ENCODE results near the gene ASPG. TPM values are rescaled to one million over a fixed set of nuclear protein-coding genes. Genes with fewer than 3 reads are reported as not detected.

ASPG gene
- total and polyA plus RNA-seq, 2 experiments from 2014 or later, result 5.9 to 20.3 TPM

GRCh38 chr14:104054222-104054905, 31.1 kb upstream of the ASPG start:
- 77% methylated on average over 16 of the region's 16 CpGs for WGBS (ENCODE audit: low lambda C conversion rate, missing lambda C conversion rate)
- Histone ChIP-seq H3K4me1 (ENCODE audit: insufficient read depth) (peaks cover 6% of the 10 kb centered on the region), H2AFZ (no peak overlapping the region), H3K36me3 (replicated peaks; ENCODE audit: insufficient read depth, low read depth) (no peaks in the 10 kb centered on the region), H3K9me2 (replicated peaks; ENCODE audit: insufficient read depth) (no peaks in the 10 kb centered on the region), H3K4me3 (no peak overlapping the region), H4K20me1 (ENCODE audit: insufficient read depth, poor library complexity, severe bottlenecking) (no peaks in the 10 kb centered on the region), H3K79me2 (no peaks in the 10 kb centered on the region), H3K27me3 (no peaks in the 10 kb centered on the region), H3K4me2 (no peak overlapping the region), H3K9me3 (ENCODE audit: low read depth) (no peaks in the 10 kb centered on the region), H3K27ac (no peak overlapping the region)
- no peak for DNase-seq (ENCODE audit: low spot score)
- TF ChIP-seq CTCF (IDR thresholded peaks at IDR 0.05; ENCODE audit: poor library complexity) (no peak), EZH2phosphoT487 (IDR thresholded peaks at IDR 0.05; ENCODE audit: low read depth, severe bottlenecking, unreplicated experiment) (no peak), EZH2 (IDR thresholded peaks at IDR 0.05; ENCODE audit: borderline replicate concordance) (no peak)

GRCh38 chr14:104062281-104062680, 23.2 kb upstream of the ASPG start:
- Histone ChIP-seq H3K27me3 (no peaks in the 10 kb centered on the region), H3K36me3 (replicated peaks; ENCODE audit: insufficient read depth, low read depth) (no peaks in the 10 kb centered on the region), H3K4me1 (ENCODE audit: insufficient read depth) (no peaks in the 10 kb centered on the region), H2AFZ (no peak overlapping the region), H3K9me3 (ENCODE audit: low read depth) (no peaks in the 10 kb centered on the region), H3K27ac (no peak overlapping the region), H4K20me1 (ENCODE audit: insufficient read depth, poor library complexity, severe bottlenecking) (no peaks in the 10 kb centered on the region), H3K79me2 (no peaks in the 10 kb centered on the region), H3K9me2 (replicated peaks; ENCODE audit: insufficient read depth) (no peaks in the 10 kb centered on the region), H3K4me3 (no peak overlapping the region), H3K4me2 (no peak overlapping the region)
- no peak for DNase-seq (ENCODE audit: low spot score)
- TF ChIP-seq EZH2phosphoT487 (IDR thresholded peaks at IDR 0.05; ENCODE audit: low read depth, severe bottlenecking, unreplicated experiment) (no peak), EZH2 (IDR thresholded peaks at IDR 0.05; ENCODE audit: borderline replicate concordance) (no peak), CTCF (IDR thresholded peaks at IDR 0.05; ENCODE audit: poor library complexity) (no peak)
- WGBS (ENCODE audit: low lambda C conversion rate, missing lambda C conversion rate), result 96% methylated on average over 1 of the region's 1 CpG

GRCh38 chr14:104064003-104064402, 21.5 kb upstream of the ASPG start:
- H3K4me2 ChIP-seq, result no peak overlapping the region
- no peak overlapping the region for H2AFZ ChIP-seq
- no peaks in the 10 kb centered on the region for H3K36me3 ChIP-seq (replicated peaks; ENCODE audit: insufficient read depth, low read depth)
- no peak for DNase-seq (ENCODE audit: low spot score)
- no peaks in the 10 kb centered on the region for H3K79me2 ChIP-seq
- H3K9me3 ChIP-seq (ENCODE audit: low read depth), result no peaks in the 10 kb centered on the region
- 78% methylated on average over 10 of the region's 10 CpGs for WGBS (ENCODE audit: low lambda C conversion rate, missing lambda C conversion rate)
- no peaks in the 10 kb centered on the region for H3K9me2 ChIP-seq (replicated peaks; ENCODE audit: insufficient read depth)
- no peaks in the 10 kb centered on the region for H3K4me1 ChIP-seq (ENCODE audit: insufficient read depth)
- H4K20me1 ChIP-seq (ENCODE audit: insufficient read depth, poor library complexity, severe bottlenecking), result no peaks in the 10 kb centered on the region
- TF ChIP-seq CTCF (IDR thresholded peaks at IDR 0.05; ENCODE audit: poor library complexity), result no peak
- TF ChIP-seq EZH2phosphoT487 (IDR thresholded peaks at IDR 0.05; ENCODE audit: low read depth, severe bottlenecking, unreplicated experiment), result no peak
- TF ChIP-seq EZH2 (IDR thresholded peaks at IDR 0.05; ENCODE audit: borderline replicate concordance), result no peak
- H3K4me3 ChIP-seq, result no peak overlapping the region
- H3K27me3 ChIP-seq, result no peaks in the 10 kb centered on the region
- H3K27ac ChIP-seq, result no peak overlapping the region

Data from hepatocyte (in vitro differentiated cells).